Umbilical cord (tissue), 2 donors: Measurements from ENCODE around the gene GCN1. TPM values are rescaled to one million over a fixed set of nuclear protein-coding genes. Genes with fewer than 3 reads are reported as not detected.
"Not testable (repeated sequence)": the region's sequence is repeated elsewhere in the genome, so short reads cannot be mapped to it uniquely, and the experiment has no call there.

ENCODE experiments used
- DNase-seq: peaks from one replicate; pipeline ENCODE4 v3.0.0-alpha.2; 2015; ENCODE audit warnings: low spot score
- total RNA-seq: library from RNA; depleted of rRNA; stranded (reverse); fragments of >200 nt; gene quantifications from one replicate; pipeline ENCODE4 v1.2.3, GENCODE V29; 2014; ENCODE audit warnings: low replicate concordance; ENCODE audit not compliant: insufficient read depth

Gene GCN1
- total RNA-seq, 1 donor from 2014 or later: 45.0 TPM

DNA sequence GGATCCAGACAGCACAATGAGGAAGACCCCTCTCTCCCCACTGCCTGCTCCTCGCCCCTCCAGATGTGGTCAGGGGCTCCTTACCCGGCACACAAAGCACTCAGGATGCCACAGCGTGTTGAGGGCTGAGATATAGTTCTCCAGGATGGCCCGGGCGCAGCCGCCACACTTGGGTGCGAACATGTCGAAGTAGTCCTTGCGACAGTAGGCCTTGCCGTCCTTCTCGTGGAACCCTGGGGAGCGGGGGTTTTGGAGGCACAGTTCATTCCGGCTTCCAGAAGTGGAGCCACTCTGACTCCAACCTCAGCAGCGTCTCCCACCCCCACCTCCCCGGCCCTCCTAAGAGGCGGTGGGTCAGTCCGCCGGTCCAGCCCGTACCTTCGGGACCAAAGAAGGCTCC is 19.2 kb upstream of the GCN1 start:
- no peak for DNase-seq

DNA sequence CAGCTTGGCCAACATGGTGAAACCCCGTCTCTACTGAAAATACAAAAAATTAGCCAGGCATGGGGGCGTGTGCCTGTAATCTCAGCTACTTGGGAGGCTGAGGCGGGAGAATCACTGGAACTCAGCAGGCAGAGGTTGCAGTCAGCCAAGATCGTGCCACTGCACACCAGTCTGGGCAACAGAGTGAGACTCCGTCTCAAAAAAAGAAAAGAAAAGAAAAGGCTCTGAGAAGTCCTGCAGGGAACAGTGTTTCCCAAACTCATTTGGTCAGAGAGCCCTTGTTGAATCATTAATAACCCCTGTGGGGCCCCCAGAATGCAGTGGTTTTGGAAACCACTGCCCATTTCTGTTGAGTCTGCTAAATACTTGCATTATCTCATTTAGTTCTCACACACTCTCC is 18.7 kb upstream of the GCN1 start:
- DNase-seq: not testable (repeated sequence)

DNA sequence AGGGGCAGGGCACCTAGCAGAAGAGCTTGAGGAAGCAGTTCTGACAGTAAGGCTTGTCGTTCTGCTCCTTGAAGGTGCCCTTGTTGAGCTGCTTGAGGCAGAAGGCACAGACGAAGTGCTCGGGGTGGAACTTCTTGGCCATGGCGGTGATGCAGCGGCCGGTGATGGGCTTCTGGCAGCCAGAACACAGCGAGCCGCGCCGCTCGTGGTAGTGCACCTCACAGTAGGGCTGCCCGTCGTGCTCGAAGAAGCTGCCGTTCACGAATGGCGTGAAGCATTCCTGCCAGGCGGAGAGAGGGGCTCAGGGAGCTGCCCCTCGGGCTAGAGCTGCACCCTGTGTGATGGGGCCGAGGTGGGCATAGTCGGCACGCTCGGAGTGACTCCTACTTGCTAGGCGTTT is 17.8 kb upstream of the GCN1 start:
- DNase-seq: no peak

DNA sequence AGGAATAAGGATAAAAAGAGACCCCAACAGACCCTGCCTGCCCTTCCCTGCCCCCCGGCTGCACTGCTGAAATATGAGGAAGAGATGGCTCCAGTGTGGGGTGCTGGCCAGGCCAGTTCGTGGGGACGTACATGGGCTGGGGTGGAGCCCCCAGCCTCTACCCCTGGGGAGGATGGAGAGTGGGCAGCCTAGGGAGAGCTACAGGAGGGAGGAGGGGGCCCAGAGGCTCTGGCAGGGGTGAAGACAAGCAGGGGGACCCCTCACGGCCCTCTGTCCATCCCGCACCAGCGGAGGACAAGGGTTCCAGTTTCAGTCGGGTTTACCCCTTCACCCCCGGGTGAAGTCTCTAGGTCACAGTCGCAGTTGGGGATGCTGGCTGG is 17.4 kb upstream of the GCN1 start:
- DNase-seq: no peak

DNA sequence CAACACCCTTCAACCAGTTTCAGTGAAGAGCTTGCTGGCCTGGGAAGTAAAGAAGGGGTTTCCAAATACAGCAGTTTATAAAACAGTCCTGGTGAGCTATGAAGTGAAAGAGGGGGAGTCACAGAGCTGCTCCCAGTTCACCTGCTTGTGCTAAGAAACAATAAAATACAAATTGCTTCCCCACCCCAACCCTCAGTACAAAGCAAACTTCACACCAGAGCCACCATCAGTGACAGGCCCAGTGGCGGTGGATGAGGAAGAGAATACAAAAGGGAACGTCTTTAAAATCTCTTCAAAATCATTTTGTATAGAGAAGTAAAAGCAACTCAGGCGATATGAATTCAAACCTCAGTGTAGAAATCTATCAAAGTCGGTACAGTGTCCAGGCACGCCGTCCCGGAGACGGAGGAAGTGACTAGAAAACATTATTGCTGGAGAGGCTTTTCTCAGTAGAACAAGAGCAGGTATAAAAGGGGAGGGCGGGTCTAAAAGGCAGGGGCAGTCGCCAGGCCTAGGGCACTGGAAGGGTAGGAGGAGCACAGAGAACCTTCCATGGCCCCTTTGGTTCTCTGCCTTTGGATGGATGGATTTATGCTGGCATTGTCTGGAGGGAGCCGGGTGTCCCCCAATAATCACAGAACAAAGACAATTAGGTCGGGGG is 16.9 kb upstream of the GCN1 start:
- no peak for DNase-seq

DNA sequence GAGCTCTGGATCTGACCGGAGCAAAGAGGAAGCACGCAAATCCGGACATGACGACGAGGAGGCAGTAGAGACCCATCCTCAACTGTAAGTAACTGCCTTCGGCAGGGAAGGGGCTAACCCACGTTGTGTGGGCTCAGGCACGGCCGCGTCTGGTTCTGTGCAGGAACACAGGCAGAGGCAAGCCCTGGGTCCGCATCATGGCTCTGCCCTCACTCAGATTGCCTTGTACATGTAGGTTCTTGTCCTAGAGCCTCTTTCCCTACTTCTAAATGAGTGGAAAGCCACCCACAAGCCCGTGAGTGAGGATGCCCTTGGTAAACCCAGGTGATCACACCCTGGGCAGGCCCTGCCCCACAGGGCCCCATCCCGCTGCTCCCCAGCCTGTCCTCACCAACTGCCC is 15.3 kb upstream of the GCN1 start:
- DNase-seq: no peak

DNA sequence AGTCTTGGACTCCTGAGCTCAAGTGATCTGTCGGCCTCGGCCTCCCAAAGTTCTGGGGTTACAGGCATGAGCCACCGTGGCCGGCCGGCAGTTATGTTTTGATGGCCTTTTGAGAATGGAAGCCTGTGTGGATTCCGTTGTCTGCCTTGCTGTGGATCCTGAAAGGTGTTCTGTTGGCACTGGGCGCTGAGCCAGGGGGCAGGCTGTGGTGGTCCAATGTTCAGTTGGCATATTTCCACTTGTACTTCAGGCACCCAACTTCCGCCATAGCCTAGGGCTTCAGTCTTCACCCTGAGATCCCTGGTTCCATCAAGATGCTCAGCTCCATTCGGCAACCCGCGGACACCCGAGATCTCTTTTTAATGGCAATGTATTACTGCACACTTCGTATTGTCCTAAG is 12.7 kb upstream of the GCN1 start:
- DNase-seq: no peak

DNA sequence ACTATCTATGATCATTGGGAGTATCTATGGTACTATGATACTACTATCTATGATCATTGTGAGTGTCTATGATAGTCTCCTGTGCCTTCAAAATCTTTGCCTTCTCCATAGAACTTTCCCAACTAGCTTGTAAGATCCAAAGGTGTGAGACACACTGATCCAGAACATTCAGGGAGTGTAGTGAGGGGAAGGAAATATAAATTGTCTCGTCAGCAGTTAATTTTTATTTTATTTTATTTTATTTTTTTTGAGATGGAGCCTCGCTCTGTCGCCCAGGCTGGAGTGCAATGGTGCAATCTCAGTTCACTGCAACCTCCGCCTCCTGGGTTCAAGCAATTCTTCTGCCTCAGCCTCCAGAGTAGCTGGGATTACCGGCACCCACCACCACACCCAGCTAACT is 12.3 kb upstream of the GCN1 start:
- not testable (repeated sequence) for DNase-seq

DNA sequence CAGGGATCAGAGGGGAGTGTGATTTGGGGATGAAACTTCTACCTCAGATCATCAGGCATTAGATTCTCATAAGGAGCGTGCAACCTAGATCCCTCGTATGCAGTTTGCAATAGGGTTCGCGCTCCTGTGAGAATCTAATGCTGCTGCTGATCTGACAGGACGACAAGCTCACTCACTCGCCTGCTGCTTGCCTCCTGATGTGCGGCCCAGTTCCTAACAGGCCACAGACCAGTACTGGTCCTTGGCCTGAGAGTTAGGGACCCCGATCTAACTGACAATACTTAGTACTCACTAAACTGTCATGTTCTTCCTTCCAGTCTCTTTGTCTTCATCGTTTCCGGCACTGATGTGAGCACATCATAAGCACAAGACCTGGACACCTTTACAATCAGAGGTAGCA is 11.7 kb upstream of the GCN1 start:
- DNase-seq: no peak

DNA sequence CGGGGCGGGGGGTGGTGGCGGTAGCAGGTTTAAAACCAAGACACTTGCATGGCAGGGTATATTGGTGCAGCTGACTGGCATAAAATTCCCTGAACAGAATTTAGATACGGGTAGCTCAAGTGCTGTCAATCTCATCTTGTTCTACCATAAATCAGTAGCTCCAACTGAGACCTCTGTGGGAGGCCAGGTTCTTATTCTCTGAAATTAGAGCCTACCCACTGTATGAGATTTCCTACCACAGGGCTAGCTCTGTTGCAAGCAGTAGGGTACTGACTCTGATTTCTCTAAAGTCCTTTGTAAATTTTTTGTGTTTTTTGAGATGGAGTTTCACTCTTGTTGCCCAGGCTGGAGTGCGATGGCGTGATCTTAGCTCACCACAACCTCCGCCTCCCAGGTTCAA is 9.7 kb upstream of the GCN1 start:
- no peak for DNase-seq

DNA sequence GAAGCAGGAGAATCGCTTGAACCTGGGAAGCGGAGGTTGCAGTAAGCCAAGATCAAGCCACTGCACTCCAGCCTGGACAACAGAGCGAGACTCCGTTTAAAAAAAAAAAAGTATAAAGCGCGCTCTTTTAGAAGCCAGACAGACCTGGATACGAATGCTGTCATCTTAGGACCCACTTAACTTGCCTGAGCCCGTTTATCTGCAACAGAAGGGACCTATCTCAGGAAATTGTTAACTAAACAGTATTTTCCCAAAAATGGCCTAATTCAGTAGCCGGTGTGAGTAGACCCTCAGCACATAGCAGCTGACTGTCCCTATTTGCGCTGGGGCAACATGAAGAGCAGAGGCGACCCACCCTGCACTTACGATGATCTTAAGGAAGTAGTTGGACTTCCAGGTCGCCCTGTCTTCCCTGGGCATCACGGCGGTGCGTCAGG is 5.9 kb upstream of the GCN1 start:
- no peak for DNase-seq

DNA sequence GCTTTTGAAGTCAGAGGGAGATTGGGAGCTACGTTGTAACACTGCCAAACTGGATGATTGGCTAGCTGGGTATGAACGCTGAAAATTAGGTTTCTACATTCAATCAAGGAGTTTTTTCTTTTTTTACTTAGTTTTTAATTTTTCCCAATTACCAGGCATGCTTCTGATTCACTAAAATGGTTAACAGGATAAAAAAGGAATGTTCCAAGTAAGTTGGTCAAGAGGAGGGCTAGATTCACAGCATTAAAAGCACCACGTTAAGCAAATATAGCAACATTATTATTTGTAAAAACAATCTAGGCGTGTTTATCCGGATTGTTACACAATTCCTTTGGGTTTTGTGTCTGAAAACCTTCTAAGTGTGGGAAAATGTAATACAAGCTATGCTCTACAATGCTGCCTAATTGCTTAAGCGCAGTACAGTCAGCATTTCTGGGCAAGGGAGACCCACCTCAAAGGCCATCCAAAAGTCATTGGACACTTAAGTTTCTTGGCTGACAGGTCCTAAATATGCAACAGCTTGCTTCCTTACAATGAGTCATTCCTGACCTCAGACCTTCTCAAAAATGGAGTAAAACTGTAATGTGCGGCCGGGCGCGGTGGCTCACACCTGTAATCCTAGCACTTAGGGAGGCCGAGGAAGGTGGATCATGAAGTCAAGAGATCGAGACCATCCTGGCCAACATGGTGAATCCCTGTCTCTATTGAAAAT is 5.2 kb upstream of the GCN1 start:
- DNase-seq: no peak

DNA sequence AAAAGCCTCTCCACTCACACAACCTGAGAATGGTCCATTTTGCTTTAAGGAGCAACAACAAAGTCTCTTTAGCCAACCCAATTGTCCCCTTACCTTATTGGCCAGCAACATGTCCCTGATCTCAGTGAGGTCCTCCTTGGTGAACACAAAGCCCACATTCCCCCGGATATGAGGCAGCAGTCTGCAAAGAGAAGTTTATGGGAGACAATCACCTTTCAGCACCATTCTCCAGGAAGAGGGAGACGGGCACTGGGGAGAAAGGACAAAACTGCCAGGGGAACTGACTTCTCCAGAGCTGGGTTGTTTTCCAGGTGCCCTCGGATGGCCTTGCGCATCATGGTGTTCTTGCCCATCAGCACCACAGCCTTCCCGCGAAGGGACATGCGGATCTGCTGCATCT is 4.5 kb upstream of the GCN1 start:
- no peak for DNase-seq

DNA sequence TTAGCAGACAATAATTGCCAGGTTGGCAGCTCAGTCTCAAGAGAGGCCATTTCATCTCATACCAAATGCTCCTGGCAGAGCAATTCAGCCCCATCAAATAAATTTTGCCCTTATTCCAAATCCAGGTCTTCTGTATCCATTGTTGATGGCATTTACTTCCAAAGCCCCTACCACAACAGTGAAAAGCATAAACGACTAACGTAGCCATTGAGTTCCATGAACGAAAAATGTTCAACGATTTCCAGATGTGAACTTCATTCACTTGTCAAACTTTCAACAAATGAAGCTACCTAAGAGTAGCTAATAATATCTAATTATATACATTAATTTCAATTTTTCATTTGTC is 3.0 kb upstream of the GCN1 start:
- DNase-seq: no peak

DNA sequence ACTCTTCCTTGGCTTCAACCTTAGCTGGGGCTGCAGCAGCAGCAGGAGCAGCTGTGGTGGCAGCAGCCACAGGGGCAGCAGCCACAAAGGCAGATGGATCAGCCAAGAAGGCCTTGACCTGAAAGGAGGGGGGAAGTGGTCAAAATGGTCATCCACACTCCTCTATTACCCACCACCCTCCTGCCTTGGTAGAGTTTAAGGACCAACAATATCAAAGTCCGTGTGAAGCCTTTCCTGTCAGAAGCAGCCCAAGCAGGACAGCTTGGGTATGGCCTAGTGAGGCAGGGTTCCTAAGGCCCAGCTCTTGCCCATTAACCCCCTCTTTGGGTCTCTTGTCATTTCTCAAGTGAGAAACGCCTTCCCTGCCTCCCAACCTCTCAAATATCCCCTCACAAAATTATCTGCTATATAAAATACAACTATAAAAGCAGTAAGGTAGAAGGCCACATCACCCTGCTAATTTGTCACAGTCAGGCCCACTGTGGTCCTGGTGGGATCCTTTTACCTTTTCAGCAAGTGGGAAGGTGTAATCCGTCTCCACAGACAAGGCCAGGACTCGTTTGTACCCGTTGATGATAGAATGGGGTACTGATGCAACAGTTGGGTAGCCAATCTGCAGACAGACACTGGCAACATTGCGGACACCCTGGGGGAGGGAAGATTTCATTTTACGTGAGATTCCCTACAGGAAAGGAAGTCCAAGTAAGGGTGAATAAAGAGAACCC is 2.5 kb upstream of the GCN1 start:
- DNase-seq: not testable (repeated sequence)

DNA sequence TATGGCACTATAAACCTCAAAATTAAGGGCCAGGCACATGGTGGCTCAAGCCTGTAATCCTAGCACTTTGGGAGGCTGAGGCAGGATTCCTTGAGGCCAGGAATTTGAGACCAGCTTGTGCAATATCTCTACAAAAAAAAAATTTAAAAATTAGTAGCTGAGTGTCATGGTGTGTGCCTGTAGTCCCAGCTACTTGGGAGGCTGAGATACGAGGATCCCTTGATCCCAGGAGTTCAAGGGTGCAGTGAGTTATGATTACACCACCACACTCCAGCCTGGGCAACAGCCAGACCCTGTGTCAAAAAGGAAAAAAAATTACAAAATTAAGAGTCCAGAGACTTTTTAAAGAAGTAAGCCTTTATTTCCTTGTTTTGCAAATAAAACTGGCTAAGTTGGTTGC is 1.8 kb upstream of the GCN1 start:
- no peak for DNase-seq

DNA sequence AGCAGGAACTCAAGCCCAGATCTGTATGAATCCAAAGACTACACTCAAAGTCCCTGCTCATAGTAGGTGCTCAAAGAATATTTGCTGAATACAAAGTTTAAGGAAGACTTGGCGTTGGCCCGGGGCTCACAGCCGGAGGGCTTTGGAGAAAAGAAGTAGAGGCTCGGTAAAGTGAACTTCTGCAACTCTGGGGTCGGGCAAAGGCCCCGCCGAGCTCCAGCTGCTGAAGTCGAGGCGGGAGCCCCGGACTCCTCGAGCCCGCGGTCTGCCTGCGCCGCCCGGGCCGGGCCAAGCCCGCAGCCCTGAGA is 335 bp downstream of the GCN1 start:
- DNase-seq: no peak

DNA sequence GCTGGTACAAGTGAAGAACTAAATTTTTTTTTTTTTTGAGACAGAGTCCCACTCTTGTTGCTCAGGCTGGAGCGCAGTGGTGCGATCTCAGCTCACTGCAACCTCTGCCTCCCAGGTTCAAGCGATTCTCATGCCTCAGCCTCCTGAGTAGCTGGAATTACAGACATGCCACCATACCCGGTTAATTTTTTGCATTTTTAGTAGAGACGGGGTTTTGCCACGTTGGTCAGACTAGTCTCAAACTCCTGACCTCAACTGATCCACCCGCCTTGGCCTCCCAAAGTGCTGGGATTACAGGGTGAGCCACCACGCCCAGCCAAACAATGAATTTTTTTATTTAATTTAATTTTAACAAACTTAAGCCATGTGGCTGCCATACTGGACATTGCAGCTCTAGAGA is 1.2 kb downstream of the GCN1 start:
- DNase-seq: not testable (repeated sequence)

DNA sequence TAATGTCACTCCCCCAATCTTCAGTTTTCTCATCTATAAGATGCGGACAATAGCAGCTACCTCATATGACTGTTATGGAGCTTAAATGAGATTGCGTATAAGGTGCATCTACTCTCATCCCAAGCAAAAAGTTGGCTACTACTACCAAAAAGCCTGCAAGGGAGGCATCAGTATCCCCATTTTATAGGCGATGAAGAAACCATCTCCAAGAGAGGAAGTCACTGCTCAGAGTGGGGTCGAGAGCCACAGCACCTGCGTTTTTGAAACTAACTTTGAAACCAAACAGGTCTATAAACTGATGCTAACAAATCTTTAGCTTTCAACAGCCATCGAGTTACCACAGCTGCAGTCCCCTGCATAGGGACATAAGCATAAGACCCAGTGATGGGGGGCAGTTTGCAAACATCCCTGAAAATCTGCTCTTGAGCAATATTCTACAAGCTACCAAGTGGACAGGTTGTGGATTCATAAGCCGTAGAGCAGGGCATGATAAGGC is 3.5 kb downstream of the GCN1 start:
- no peak for DNase-seq

DNA sequence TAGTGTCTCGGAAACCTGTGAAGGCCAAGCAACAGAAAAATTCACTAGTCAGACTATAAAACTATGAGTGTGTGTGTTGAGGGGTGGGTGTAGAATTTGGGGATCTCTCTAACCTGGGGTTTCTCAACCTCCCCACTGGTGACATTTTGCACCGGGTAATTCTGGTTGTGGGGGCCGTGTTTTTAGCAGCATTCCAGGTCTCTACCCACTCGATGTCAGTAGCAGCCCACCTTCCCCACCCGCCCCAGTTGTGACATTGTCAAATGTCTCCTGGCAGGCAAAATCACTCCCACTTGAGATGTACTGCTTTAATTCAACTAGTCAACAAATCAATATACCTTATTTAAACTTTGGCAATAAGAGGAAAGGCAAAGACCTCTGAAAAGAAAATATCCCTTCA is 4.1 kb downstream of the GCN1 start:
- no peak for DNase-seq

DNA sequence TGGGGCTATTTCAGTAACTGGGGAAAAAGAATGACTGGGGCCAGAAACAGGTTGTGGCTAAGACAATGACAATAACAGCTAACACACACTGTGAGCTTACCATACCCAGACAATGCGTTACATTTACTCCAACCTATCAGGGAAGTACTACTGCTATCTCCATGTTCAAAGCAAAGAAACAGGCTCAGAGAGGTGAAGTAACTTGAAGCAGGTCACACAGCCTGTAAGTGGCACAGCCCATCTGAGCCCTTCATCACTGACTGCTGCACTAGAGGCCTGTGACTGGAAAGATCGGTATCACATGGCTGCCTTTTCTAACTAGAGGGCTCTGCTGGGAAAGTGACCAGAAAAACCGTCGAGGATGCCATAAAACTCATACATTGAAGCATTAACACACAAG is 7.9 kb downstream of the GCN1 start:
- no peak for DNase-seq

DNA sequence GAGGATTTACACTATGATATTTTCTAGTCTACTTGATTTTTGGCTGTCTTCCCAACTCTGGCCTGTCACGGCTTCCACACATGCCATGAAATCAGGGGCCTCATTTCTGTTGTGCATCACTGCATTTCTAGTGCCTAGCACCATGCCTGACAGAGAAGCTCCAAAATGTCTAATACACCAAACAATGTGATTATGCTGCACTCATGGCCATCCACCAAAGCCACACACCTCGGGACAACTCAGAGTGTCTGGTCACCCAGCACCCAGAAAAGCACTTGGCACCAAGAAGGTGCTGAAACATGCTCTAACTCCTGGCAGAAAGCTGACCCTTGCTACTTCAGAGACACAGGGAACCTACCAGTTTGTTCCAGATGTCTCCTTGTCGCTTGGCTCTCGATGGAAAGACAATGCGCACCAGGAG is 11.3 kb downstream of the GCN1 start:
- DNase-seq: no peak

DNA sequence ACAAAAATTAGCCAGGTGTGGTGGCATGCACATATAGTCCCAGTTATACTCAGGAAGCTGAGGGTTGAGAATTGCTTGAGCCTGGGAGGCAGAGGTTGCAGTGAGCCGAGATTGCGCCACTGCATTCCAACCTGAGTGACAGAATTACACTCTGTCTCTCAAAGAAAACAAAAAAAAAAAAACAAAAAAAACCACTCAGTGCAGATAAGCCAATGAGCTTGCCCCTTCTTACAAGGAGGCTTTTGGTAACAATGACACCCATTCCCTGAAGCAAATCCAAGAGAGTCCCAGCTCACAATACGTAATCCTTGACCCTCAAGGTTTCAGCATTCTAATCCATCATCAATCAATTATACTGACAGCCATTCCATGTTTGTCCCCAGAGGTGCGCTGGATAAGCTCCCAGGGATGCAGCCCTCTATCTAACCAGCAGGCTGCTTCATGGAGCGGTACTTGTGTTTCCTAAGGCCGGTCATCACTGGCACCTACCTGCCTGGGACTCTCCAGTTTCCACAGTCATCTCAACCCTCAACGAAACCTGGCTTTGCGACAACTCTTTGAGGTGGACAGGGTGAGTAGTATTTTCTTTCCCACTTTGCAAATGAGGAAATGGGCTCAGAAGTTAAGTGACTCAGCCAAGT is 12.4 kb downstream of the GCN1 start:
- no peak for DNase-seq
